Calu3 (cell line): ENCODE results near the gene CHST8. TPM values are rescaled to one million over a fixed set of nuclear protein-coding genes. Genes with fewer than 3 reads are reported as not detected.
"Not testable (repeated sequence)": the region's sequence is repeated elsewhere in the genome, so short reads cannot be mapped to it uniquely, and the experiment has no call there.

Source experiments
- BruUV-seq: library from RNA; stranded (reverse); fragments of 400-500 nt; replicated peaks from 2 replicates; lab custom pipeline; 2021; lab: Mats Ljungman, UMichigan
- CTCF ChIA-PET: fragments of 300-600 bp; sonication (Branson Sonifier 250); formaldehyde crosslinking; loops from one replicate; lab custom pipeline; 2022; ENCODE audit warnings: antibody characterized with exemption; lab: Charles Lee
- DNase-seq: peaks from one replicate; pipeline ENCODE4 v3.0.0; 2022
- H3K27ac Mint-ChIP-seq: one replicate; pipeline ENCODE4 v1.8.0; 2022; ENCODE audit warnings: mixed read lengths; ENCODE audit not compliant: unreplicated experiment
- H3K27me3 Mint-ChIP-seq: one replicate; pipeline ENCODE4 v1.8.0; 2022; ENCODE audit warnings: mixed read lengths; ENCODE audit not compliant: unreplicated experiment
- H3K36me3 Mint-ChIP-seq: one replicate; pipeline ENCODE4 v1.8.0; 2022; ENCODE audit warnings: mild to moderate bottlenecking, moderate library complexity, mixed read lengths; ENCODE audit not compliant: insufficient read depth, unreplicated experiment
- H3K4me1 Mint-ChIP-seq: one replicate; pipeline ENCODE4 v1.8.0; 2022; ENCODE audit warnings: mild to moderate bottlenecking, low read depth, mixed read lengths; ENCODE audit not compliant: unreplicated experiment
- H3K4me3 Mint-ChIP-seq: one replicate; pipeline ENCODE4 v1.8.0; 2022; ENCODE audit warnings: mild to moderate bottlenecking, low read depth, moderate library complexity, mixed read lengths; ENCODE audit not compliant: unreplicated experiment
- H3K9me3 Mint-ChIP-seq: one replicate; pipeline ENCODE4 v1.8.0; 2022; ENCODE audit warnings: low read depth, mixed read lengths; ENCODE audit not compliant: unreplicated experiment
- CTCF ChIP-seq: fragments of 200-600 bp; IDR thresholded peaks from one replicate; pipeline ENCODE4 v1.8.0; 2022; ENCODE audit warnings: antibody characterized with exemption; ENCODE audit not compliant: unreplicated experiment
- intact Hi-C: fragments of 100-400 bp; cut with micrococcal nuclease; formaldehyde crosslinking; loops from one replicate; pipeline ENCODE4 v1.10.0; 2022; ENCODE audit not compliant: unreplicated experiment
- total RNA-seq: library from RNA; stranded (reverse); gene quantifications from 2 replicates; pipeline ENCODE4 v1.2.3, GENCODE V29; 2022

CHST8 gene
- total RNA-seq, 1 experiment from 2014 or later = not detected

GRCh38 chr19:33603377-33603776 is 18.4 kb upstream of the CHST8 start:
- TF ChIP-seq CTCF = no peak
- DNase-seq = no peak
- Mint-ChIP-seq H3K9me3 (peaks cover 14% of the 10 kb centered on the region), H3K4me3 (no peak overlapping the region), H3K36me3 (no peaks in the 10 kb centered on the region), H3K27ac (no peak overlapping the region), H3K27me3 (peaks cover 64% of the 10 kb centered on the region), H3K4me1 (no peaks in the 10 kb centered on the region)
- CTCF ChIA-PET = no interaction called here
- no TSS peak for BruUV-seq
- intact Hi-C loops = no loop called here

- Mint-ChIP-seq H3K27me3 (peaks cover 77% of the 10 kb centered on the region), H3K4me3 (no peak overlapping the region), H3K9me3 (peaks cover 14% of the 10 kb centered on the region), H3K36me3 (no peaks in the 10 kb centered on the region), H3K4me1 (no peaks in the 10 kb centered on the region), H3K27ac (no peak overlapping the region)
- intact Hi-C loops = no loop called here
- TF ChIP-seq CTCF = no peak
- CTCF ChIA-PET = no interaction called here
- DNase-seq = no peak
- no TSS peak for BruUV-seq
Measured at GRCh38 chr19:33604651-33605050, 17.1 kb upstream of the CHST8 start.

- BruUV-seq, H3K27ac Mint-ChIP-seq, CTCF ChIA-PET, H3K36me3 Mint-ChIP-seq, intact Hi-C loops, H3K4me3 Mint-ChIP-seq, H3K4me1 Mint-ChIP-seq, DNase-seq: not testable (repeated sequence)
- peaks cover 12% of the 10 kb centered on the region for H3K9me3 Mint-ChIP-seq
- peaks cover 89% of the 10 kb centered on the region for H3K27me3 Mint-ChIP-seq
Measured at GRCh38 chr19:33605803-33606295, 15.9 kb upstream of the CHST8 start.

- no peaks in the 10 kb centered on the region for H3K4me1 Mint-ChIP-seq
- CTCF ChIA-PET = no interaction called here
- H3K4me3 Mint-ChIP-seq = no peak overlapping the region
- intact Hi-C loops = no loop called here
- peaks cover 96% of the 10 kb centered on the region for H3K27me3 Mint-ChIP-seq
- no peaks in the 10 kb centered on the region for H3K36me3 Mint-ChIP-seq
- H3K9me3 Mint-ChIP-seq = peaks cover 8% of the 10 kb centered on the region
- TF ChIP-seq CTCF = no peak
- BruUV-seq = no TSS peak
- H3K27ac Mint-ChIP-seq = no peak overlapping the region
- DNase-seq = no peak
Measured at GRCh38 chr19:33606556-33606955, 15.2 kb upstream of the CHST8 start.

GRCh38 chr19:33609353-33609752 is 12.4 kb upstream of the CHST8 start:
- Mint-ChIP-seq H3K36me3 (no peaks in the 10 kb centered on the region), H3K27ac (no peak overlapping the region), H3K27me3 (peaks cover 100% of the 10 kb centered on the region), H3K4me3 (no peak overlapping the region), H3K9me3 (no peaks in the 10 kb centered on the region), H3K4me1 (no peaks in the 10 kb centered on the region)
- TF ChIP-seq CTCF = no peak
- no peak for DNase-seq
- intact Hi-C loops = no loop called here
- CTCF ChIA-PET = no interaction called here
- no TSS peak for BruUV-seq
